Airway epithelial cell (primary cell): ENCODE measurements around the gene LENG9. TPM values are rescaled to one million over a fixed set of nuclear protein-coding genes. Genes with fewer than 3 reads are reported as not detected.

Source experiments
- total RNA-seq: library from RNA; depleted of rRNA; stranded (reverse); fragments of >200 nt; gene quantifications from 2 replicates; pipeline ENCODE4 v1.2.3, GENCODE V29; 2015

Gene LENG9
- total RNA-seq: 9.7 and 12.4 TPM in 2 replicates

DNA sequence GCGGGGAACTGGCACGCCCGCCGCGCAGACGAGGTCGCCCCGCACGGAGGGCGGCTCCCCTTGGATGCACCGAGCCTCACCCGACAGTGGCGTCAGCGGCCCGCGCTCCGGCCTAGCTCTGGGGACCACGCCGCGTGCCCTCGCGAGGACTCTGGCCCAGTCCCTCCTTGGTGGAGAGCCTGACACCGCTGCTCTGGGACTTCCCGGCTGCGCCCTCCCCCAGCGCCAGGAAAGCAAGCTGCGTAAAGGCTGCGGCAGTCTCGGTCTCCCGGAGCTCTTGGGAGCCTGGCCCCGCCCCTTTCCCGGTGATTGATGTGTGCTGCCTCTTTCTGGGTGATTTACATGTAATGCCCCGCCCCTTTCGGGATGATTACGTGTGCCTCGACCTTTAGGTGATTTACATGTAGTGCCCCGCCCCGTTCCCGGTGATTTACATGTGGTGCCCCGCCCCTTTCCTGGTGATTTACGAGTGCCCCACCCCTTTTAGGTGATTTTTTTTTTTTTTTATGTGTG, at the start of gene LENG9:
Gene LENG9, minus strand, starts transcription at position 248 of the 513 bp plus-strand sequence. CDS start 252 bp downstream, outside the sequence.

GRCh38 chr19:54502518-54503048, 39.0 kb upstream of the LENG9 start, which contains the start of gene LAIR2:
TSS of gene LAIR2 (plus strand) at chr19:54502831. CDS start at chr19:54502919, 88 bp downstream.

DNA sequence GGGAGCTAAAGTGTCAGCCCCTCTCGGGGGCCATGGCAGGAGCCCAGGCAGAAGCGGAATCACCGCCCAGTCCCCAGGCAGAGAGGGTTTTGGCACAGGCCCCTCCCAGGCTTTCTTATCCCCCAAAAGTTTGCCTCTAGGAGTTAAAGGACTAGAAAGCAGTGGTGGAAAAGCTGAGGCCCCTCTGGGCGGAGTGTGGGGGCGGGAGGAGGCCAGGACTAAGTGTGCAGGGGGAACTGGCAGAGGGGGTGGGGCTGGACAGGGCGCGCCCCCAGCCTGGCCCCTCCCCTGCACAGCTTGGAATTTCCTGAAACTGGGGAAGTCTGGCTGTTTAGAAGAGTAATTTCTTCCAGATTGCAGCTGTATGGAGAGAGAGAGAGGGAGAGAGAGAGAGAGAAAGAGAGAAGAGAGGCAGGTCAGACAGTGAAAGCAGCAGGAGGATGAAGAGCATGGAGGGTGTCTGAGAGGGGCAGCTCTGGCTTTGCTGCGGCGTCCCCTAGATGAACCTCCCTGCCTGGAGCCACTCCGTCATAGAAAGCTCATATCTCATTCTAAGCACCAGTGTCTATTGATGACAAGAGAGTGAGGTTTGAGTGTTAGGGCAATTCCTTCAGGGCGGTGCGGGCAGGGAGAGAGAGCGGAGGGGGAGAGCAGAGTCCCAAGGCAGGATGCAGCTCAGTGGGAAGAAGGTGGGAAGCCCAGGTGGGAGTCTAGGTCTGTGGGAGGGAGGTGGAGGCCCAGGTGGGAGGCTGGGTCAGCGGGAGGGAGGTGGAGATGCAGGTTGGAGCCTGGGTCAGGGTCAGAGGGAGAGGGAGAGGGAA, 9.7 kb upstream of the LENG9 start, which contains the start of gene CDC42EP5:
Gene CDC42EP5, minus strand, starts transcription at position 226 of the 821 bp plus-strand sequence. CDS start 7,749 bp downstream, outside the sequence.

GRCh38 chr19:54448774-54449700, 14.5 kb downstream of the LENG9 start, which contains the start of gene LENG8:
TSS of gene LENG8 (plus strand) at chr19:54449199. CDS start at chr19:54451345, 2,146 bp downstream.

DNA sequence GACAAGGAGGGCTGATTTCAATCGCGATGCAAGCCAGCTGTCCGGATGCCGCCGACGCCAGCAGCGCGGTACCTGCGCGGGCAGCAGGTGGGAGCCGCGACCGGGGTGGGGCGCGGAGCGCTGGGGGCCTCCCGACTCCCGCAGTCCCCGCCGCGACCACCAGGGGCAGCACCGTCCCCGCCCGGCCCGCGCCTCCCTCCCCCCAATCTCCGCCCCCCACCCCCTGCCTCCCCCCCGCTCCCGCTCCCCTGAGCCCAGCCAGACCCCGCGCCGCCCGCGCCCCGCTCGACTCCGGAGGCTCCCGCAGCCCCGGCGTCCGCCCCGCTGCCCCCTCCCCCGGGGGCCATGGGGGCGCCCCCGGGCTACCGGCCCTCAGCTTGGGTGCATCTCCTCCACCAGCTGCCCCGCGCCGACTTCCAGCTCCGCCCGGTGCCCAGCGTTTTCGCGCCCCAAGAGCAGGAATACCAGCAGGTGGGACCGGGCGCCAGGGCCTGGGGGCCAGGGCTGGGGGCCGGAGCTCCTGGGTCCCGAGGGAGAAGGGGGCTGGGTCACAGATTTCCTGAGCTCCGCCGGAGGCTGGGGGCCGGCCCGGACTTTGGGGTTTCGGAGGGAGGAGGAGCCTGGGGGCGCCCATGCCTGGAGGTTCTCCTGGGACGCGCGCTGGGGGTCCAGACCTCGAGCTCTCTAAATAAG, 48.2 kb downstream of the LENG9 start, which contains the start of gene TTYH1:
Gene TTYH1, plus strand, starts transcription at position 257 of the 693 bp plus-strand sequence. Its CDS starts 89 bp downstream, at position 346.

Other genes with a start within 250 kb of the LENG9 start
- not detected in 2 replicates for gene LILRB3, start 240.8 kb downstream of the LENG9 start, total RNA-seq
- not detected in 2 replicates for gene LILRA6, start 221.0 kb downstream of the LENG9 start, total RNA-seq
- gene LILRB5, start 206.5 kb downstream of the LENG9 start, total RNA-seq: not detected in 2 replicates
- not detected in 2 replicates for gene LILRB2, start 182.7 kb downstream of the LENG9 start, total RNA-seq
- gene LILRA5, start 150.6 kb downstream of the LENG9 start, total RNA-seq: not detected in 2 replicates
- not detected in 2 replicates for gene LILRA4, start 124.6 kb downstream of the LENG9 start, total RNA-seq
- not detected in 2 replicates for gene LAIR1, start 98.8 kb downstream of the LENG9 start, total RNA-seq
- gene TTYH1, start 48.3 kb downstream of the LENG9 start, total RNA-seq: 0.63 and 0.88 TPM in 2 replicates
- 19.4 and 28.4 TPM in 2 replicates for gene LENG8, start 14.6 kb downstream of the LENG9 start, total RNA-seq
- gene CDC42EP5, start 9.5 kb upstream of the LENG9 start, total RNA-seq: 35.1 and 37.1 TPM in 2 replicates
- not detected in 2 replicates for gene LAIR2, start 39.1 kb upstream of the LENG9 start, total RNA-seq
- gene LILRA2, start 110.0 kb upstream of the LENG9 start, total RNA-seq: not detected in 2 replicates
- not detected in 2 replicates for gene LILRA1, start 129.9 kb upstream of the LENG9 start, total RNA-seq
- not detected in 2 replicates for gene LILRB1, start 166.7 kb upstream of the LENG9 start, total RNA-seq
- gene LILRB4, start 199.2 kb upstream of the LENG9 start, total RNA-seq: not detected in 2 replicates